Activated B cell treated with CpG ODN at 0.5 μM for 24 hours (primary cell): ENCODE measurements around the gene GABRR3. TPM values are rescaled to one million over a fixed set of nuclear protein-coding genes. Genes with fewer than 3 reads are reported as not detected.

Source experiments
- ATAC-seq: fragments of 200-7000 bp; cut with Tn5 transposase; one replicate; pipeline ENCODE4 v1.10.0; 2021; ENCODE audit warnings: low read depth, mild to moderate bottlenecking, moderate library complexity
- CTCF ChIA-PET: fragments of 350-600 bp; sonication (Branson Sonifier 250); formaldehyde crosslinking; loops from one replicate; lab custom pipeline; 2021; ENCODE audit warnings: antibody characterized with exemption; lab: Charles Lee
- POLR2A ChIA-PET: fragments of 350-600 bp; sonication (Branson Sonifier 250); formaldehyde crosslinking; loops from one replicate; lab custom pipeline; 2021; ENCODE audit warnings: antibody characterized with exemption; lab: Charles Lee
- DNase-seq: peaks from one replicate; pipeline ENCODE4 v3.0.0; 2022
- H3K27ac Mint-ChIP-seq: one replicate; pipeline ENCODE4 v1.8.0; 2020; ENCODE audit warnings: mixed read lengths
- H3K27me3 Mint-ChIP-seq: one replicate; pipeline ENCODE4 v1.8.0; 2021; ENCODE audit warnings: mixed read lengths
- H3K36me3 Mint-ChIP-seq: one replicate; pipeline ENCODE4 v1.8.0; 2021; ENCODE audit warnings: low read depth, mixed read lengths
- H3K4me1 Mint-ChIP-seq: one replicate; pipeline ENCODE4 v1.8.0; 2021; ENCODE audit warnings: mixed read lengths
- H3K4me3 Mint-ChIP-seq: one replicate; pipeline ENCODE4 v1.8.0; 2020; ENCODE audit warnings: mild to moderate bottlenecking, mixed read lengths
- H3K9me3 Mint-ChIP-seq: one replicate; pipeline ENCODE4 v1.8.0; 2020; ENCODE audit warnings: mixed read lengths
- CTCF ChIP-seq: fragments of 200-600 bp; IDR thresholded peaks from one replicate; pipeline ENCODE4 v1.8.0; 2022; ENCODE audit warnings: antibody characterized with exemption, mild to moderate bottlenecking
- intact Hi-C: fragments of 100-400 bp; cut with micrococcal nuclease; formaldehyde crosslinking; loops from one replicate; pipeline ENCODE4 v1.15.1; 2024
- total RNA-seq: library from RNA; stranded (reverse); gene quantifications from 2 replicates; pipeline ENCODE4 v1.2.3, GENCODE V29; 2022

The GABRR3 gene
- total RNA-seq, 1 donor from 2014 or later = not detected

GRCh38 chr3:97956051-97956450 lies 79.1 kb downstream of the GABRR3 start:
- CTCF ChIA-PET = no interaction called here
- POLR2A ChIA-PET = no interaction called here
- ATAC-seq (no peak), DNase-seq (no peak)
- no peaks in the 10 kb centered on the region for H3K27me3 Mint-ChIP-seq
- no peak overlapping the region for H3K4me3 Mint-ChIP-seq
- TF ChIP-seq CTCF = no peak
- H3K4me1 Mint-ChIP-seq = peaks cover 6% of the 10 kb centered on the region
- intact Hi-C loops = no loop called here
- H3K36me3 Mint-ChIP-seq = peaks cover 78% of the 10 kb centered on the region
- no peak overlapping the region for H3K27ac Mint-ChIP-seq
- no peaks in the 10 kb centered on the region for H3K9me3 Mint-ChIP-seq

DNA sequence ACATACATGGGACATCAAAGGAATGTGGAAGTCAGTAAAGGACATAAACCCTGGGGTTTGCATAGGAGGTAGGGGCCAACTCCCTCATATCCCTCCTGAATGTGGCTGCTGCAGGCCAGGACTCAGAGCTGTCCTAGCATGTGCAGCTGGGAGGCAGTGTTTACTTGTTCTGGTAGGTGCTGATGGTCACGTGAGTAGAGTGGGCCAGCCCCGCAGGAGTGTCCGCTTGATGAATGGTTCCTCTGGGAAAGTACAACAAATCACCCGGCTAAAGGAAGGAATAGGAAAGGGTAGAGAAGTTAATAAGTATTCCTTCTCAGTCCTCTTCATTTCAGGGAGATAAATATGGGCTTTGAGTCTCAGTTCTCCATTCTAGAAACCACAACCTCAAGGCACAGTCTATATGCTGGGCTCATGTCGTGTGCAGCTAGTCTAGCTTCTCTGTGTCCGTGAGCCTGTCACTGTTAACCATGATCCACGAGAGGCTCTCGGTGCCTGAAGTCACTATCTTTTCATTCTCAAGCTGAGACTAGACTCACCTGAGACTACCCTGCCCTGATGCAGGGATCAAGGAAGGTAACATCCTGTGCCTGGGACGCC lies 80.8 kb downstream of the GABRR3 start:
- Mint-ChIP-seq H3K27me3 (no peaks in the 10 kb centered on the region), H3K27ac (no peak overlapping the region), H3K4me1 (peaks cover 6% of the 10 kb centered on the region), H3K36me3 (peaks cover 81% of the 10 kb centered on the region), H3K4me3 (no peak overlapping the region), H3K9me3 (no peaks in the 10 kb centered on the region)
- intact Hi-C loops = no loop called here
- POLR2A ChIA-PET = no interaction called here
- TF ChIP-seq CTCF = no peak
- DNase-seq = no peak
- CTCF ChIA-PET = no interaction called here
- peak; percentile 34 for ATAC-seq

- H3K36me3 Mint-ChIP-seq = peaks cover 80% of the 10 kb centered on the region
- H3K4me1 Mint-ChIP-seq = peaks cover 6% of the 10 kb centered on the region
- H3K4me3 Mint-ChIP-seq = no peak overlapping the region
- intact Hi-C loops = no loop called here
- ChIA-PET POLR2A (no interaction called here), CTCF (no interaction called here)
- H3K27ac Mint-ChIP-seq = no peak overlapping the region
- DNase-seq (no peak), ATAC-seq (no peak)
- TF ChIP-seq CTCF = no peak
- no peaks in the 10 kb centered on the region for H3K27me3 Mint-ChIP-seq
- H3K9me3 Mint-ChIP-seq = no peaks in the 10 kb centered on the region
Measured at GRCh38 chr3:97952872-97953271, 82.2 kb downstream of the GABRR3 start.

- Mint-ChIP-seq H3K27me3 (no peaks in the 10 kb centered on the region), H3K9me3 (no peaks in the 10 kb centered on the region), H3K36me3 (peaks cover 80% of the 10 kb centered on the region), H3K4me3 (no peak overlapping the region), H3K4me1 (peaks cover 6% of the 10 kb centered on the region), H3K27ac (peak overlapping the region; percentile 14)
- DNase-seq (no peak), ATAC-seq (no peak)
- intact Hi-C loops = no loop called here
- no peak for TF ChIP-seq CTCF
- CTCF ChIA-PET = no interaction called here
- POLR2A ChIA-PET = no interaction called here
Measured at GRCh38 chr3:97952280-97952679, 82.8 kb downstream of the GABRR3 start.

DNA sequence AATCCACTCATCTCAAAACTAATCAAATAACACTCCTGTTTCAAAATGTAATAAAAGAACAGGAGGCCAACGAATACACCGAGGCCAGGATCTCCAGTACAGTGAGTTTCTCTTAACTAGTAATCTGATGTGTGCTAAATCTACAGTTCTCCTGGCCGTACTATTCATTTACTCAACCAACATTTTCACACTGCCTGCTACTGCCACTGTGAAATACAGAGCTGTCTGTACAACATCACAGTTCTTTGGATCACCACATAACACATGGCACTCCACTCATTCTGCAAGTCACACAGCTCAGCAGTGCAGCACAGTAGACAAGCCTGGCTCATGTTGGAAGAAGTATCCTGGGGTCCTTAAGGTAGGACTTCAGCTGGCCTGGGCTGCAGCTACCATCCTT lies 84.8 kb downstream of the GABRR3 start:
- no peak for ATAC-seq
- no peak for TF ChIP-seq CTCF
- DNase-seq = no peak
- peaks cover 6% of the 10 kb centered on the region for H3K4me1 Mint-ChIP-seq
- H3K27ac Mint-ChIP-seq = no peak overlapping the region
- H3K36me3 Mint-ChIP-seq = peaks cover 87% of the 10 kb centered on the region
- no peak overlapping the region for H3K4me3 Mint-ChIP-seq
- intact Hi-C loops = no loop called here
- H3K27me3 Mint-ChIP-seq = no peaks in the 10 kb centered on the region
- no peaks in the 10 kb centered on the region for H3K9me3 Mint-ChIP-seq
- CTCF ChIA-PET = interaction anchor here (0.6 kb wide), 1 partner anchor 154 kb away, joined by 3 read pairs; no protein-coding TSS in a partner anchor
- POLR2A ChIA-PET = no interaction called here
